ENCODE measurements around the gene TNNT3. TPM values are rescaled to one million over a fixed set of nuclear protein-coding genes. Genes with fewer than 3 reads are reported as not detected.

The TNNT3 gene
- total RNA-seq, 6 experiments from 2014 or later = not detected

GRCh38 chr11:1877211-1878136 is 42.0 kb upstream of the TNNT3 start:
- Mint-ChIP-seq H3K27ac (no peak overlapping the region), H3K27me3 (ENCODE audit: insufficient read depth) (peaks cover 2% of the 10 kb centered on the region; the same call in 1 of the 2 replicates), H3K4me1 (ENCODE audit: low read depth) (no peaks in the 10 kb centered on the region), H3K36me3 (ENCODE audit: low read depth) (no peaks in the 10 kb centered on the region), H3K4me3 (no peak overlapping the region), H3K9me3 (no peaks in the 10 kb centered on the region)
- TF ChIP-seq CTCF (IDR thresholded peaks at IDR 0.05) = no peak
- no peak for DNase-seq

- H3K27ac Mint-ChIP-seq = no peak overlapping the region
- H3K4me1 Mint-ChIP-seq (ENCODE audit: low read depth) = no peaks in the 10 kb centered on the region
- H3K27me3 Mint-ChIP-seq (ENCODE audit: insufficient read depth) = peaks cover 2% of the 10 kb centered on the region; the same call in 1 of the 2 replicates
- no peaks in the 10 kb centered on the region for H3K36me3 Mint-ChIP-seq (ENCODE audit: low read depth)
- H3K9me3 Mint-ChIP-seq = no peaks in the 10 kb centered on the region
- no peak overlapping the region for H3K4me3 Mint-ChIP-seq
- no peak for DNase-seq
- no peak for TF ChIP-seq CTCF (IDR thresholded peaks at IDR 0.05)
Measured at GRCh38 chr11:1878137-1879031, 41.1 kb upstream of the TNNT3 start.

- H3K9me3 Mint-ChIP-seq = no peaks in the 10 kb centered on the region
- no peaks in the 10 kb centered on the region for H3K4me1 Mint-ChIP-seq (ENCODE audit: low read depth)
- no peak overlapping the region for H3K4me3 Mint-ChIP-seq
- no peak for DNase-seq
- peaks cover 2% of the 10 kb centered on the region for H3K27me3 Mint-ChIP-seq (ENCODE audit: insufficient read depth)
- no peak for TF ChIP-seq CTCF (IDR thresholded peaks at IDR 0.05)
- H3K27ac Mint-ChIP-seq = no peak overlapping the region
- H3K36me3 Mint-ChIP-seq (ENCODE audit: low read depth) = no peaks in the 10 kb centered on the region
Measured at GRCh38 chr11:1879342-1879940, 40.1 kb upstream of the TNNT3 start.

GRCh38 chr11:1879941-1880720 is 39.4 kb upstream of the TNNT3 start:
- Mint-ChIP-seq H3K4me1 (ENCODE audit: low read depth) (no peaks in the 10 kb centered on the region), H3K4me3 (no peak overlapping the region), H3K27ac (no peak overlapping the region), H3K27me3 (ENCODE audit: insufficient read depth) (peaks cover 2% of the 10 kb centered on the region), H3K9me3 (no peaks in the 10 kb centered on the region), H3K36me3 (ENCODE audit: low read depth) (no peaks in the 10 kb centered on the region)
- TF ChIP-seq CTCF (IDR thresholded peaks at IDR 0.05) = no peak
- DNase-seq = no peak

Data from HFFc6 (cell line).